Inflammatory macrophage (primary cell): Measurements from ENCODE around the gene DYNC1I1.

Experiments used
- DNase-seq, 2 donors: peaks; one replicate each; pipeline ENCODE4 v3.0.0-alpha.2; 2020 to 2022

Gene DYNC1I1

GRCh38 chr7:96093435-96093834, 321.1 kb downstream of the DYNC1I1 start:
- DNase-seq, result no peak

- DNase-seq, result no peak
Measured at GRCh38 chr7:96097835-96098234, 325.5 kb downstream of the DYNC1I1 start.

- DNase-seq, result no peak
Measured at GRCh38 chr7:96100737-96101136, 328.4 kb downstream of the DYNC1I1 start.

GRCh38 chr7:96102096-96102811, 329.9 kb downstream of the DYNC1I1 start:
- no peak for DNase-seq

- DNase-seq, result no peak
Measured at GRCh38 chr7:96104984-96105383, 332.6 kb downstream of the DYNC1I1 start.

GRCh38 chr7:96111405-96111804, 339.1 kb downstream of the DYNC1I1 start:
- DNase-seq, result no peak

- DNase-seq, result no peak
Measured at GRCh38 chr7:96114190-96114589, 341.8 kb downstream of the DYNC1I1 start.

GRCh38 chr7:96116173-96116572, 343.8 kb downstream of the DYNC1I1 start:
- DNase-seq, result no peak

GRCh38 chr7:96118449-96119001, 346.2 kb downstream of the DYNC1I1 start:
- DNase-seq, result no peak

GRCh38 chr7:96120445-96121225, 348.3 kb downstream of the DYNC1I1 start:
- DNase-seq, result no peak

GRCh38 chr7:96121752-96122151, 349.4 kb downstream of the DYNC1I1 start:
- no peak for DNase-seq

- no peak for DNase-seq
Measured at GRCh38 chr7:96122746-96123145, 350.4 kb downstream of the DYNC1I1 start.

- no peak for DNase-seq
Measured at GRCh38 chr7:96126382-96126781, 354.0 kb downstream of the DYNC1I1 start.

- DNase-seq, result no peak
Measured at GRCh38 chr7:96127746-96128145, 355.4 kb downstream of the DYNC1I1 start.

- DNase-seq, result no peak
Measured at GRCh38 chr7:96131525-96131924, 359.2 kb downstream of the DYNC1I1 start.

GRCh38 chr7:96135241-96135640, 362.9 kb downstream of the DYNC1I1 start:
- no peak for DNase-seq

- DNase-seq, result no peak
Measured at GRCh38 chr7:96136600-96137239, 364.4 kb downstream of the DYNC1I1 start.

- DNase-seq, result no peak
Measured at GRCh38 chr7:96143495-96144259, 371.3 kb downstream of the DYNC1I1 start.

- DNase-seq, result no peak
Measured at GRCh38 chr7:96144260-96144526, 371.8 kb downstream of the DYNC1I1 start.
